ENCODE data around the gene DCK. TPM values are rescaled to one million over a fixed set of nuclear protein-coding genes. Genes with fewer than 3 reads are reported as not detected.
A peak's percentile ranks its signal among the peaks of the same experiment; 100 is the strongest.

The DCK gene
- 16.6 TPM for total RNA-seq
- long read RNA-seq, transcript DCK-201 (7 exons, 2,716 nt), result major isoform, 77 of 84 reads
- long read RNA-seq, partial matches to known transcripts, result 1 of 84 reads
- long read RNA-seq, other reads (novel, unspliced or antisense), result 3 of 84 reads

GRCh38 chr4:70993181-70994068 lies at the start of gene DCK:
DCK (plus strand) TSS chr4:70993649; CDS start chr4:70993836, 187 bp downstream.
- peaks cover 7% of the 10 kb centered on the region for H3K36me3 ChIP-seq
- peak within 1 kb of the TSS; percentile 62 for H3K4me3 ChIP-seq
- no peak for TF ChIP-seq CTCF (IDR thresholded peaks at IDR 0.05)
- peaks cover 14% of the 10 kb centered on the region for H3K4me1 ChIP-seq
- peak; percentile 97 for DNase-seq
- ATAC-seq, result peak; percentile 99
- intact Hi-C loops (cut with DNase I), result no loop called here
- no peaks in the 10 kb centered on the region for H3K9me3 ChIP-seq
- no peaks in the 10 kb centered on the region for H3K27me3 ChIP-seq
- peak within 1 kb of the TSS; percentile 79 for H3K27ac ChIP-seq

GRCh38 chr4:70945046-70945445 lies 48.4 kb upstream of the DCK start:
- DNase-seq, result no peak
- ATAC-seq, result peak; percentile 79
- peaks cover 14% of the 10 kb centered on the region for H3K4me1 ChIP-seq
- intact Hi-C loops (cut with DNase I), result no loop called here
- no peak overlapping the region for H3K4me3 ChIP-seq
- H3K36me3 ChIP-seq, result no peaks in the 10 kb centered on the region
- no peak for TF ChIP-seq CTCF (IDR thresholded peaks at IDR 0.05)
- H3K27ac ChIP-seq, result peak overlapping the region; percentile 24
- no peaks in the 10 kb centered on the region for H3K27me3 ChIP-seq
- no peaks in the 10 kb centered on the region for H3K9me3 ChIP-seq

- ATAC-seq, result no peak
- DNase-seq, result no peak
- H3K27ac ChIP-seq, result peak overlapping the region; percentile 24
- H3K27me3 ChIP-seq, result no peaks in the 10 kb centered on the region
- TF ChIP-seq CTCF (IDR thresholded peaks at IDR 0.05), result no peak
- H3K36me3 ChIP-seq, result no peaks in the 10 kb centered on the region
- intact Hi-C loops (cut with DNase I), result no loop called here
- H3K4me3 ChIP-seq, result no peak overlapping the region
- H3K4me1 ChIP-seq, result peaks cover 14% of the 10 kb centered on the region
- no peaks in the 10 kb centered on the region for H3K9me3 ChIP-seq
Observed at GRCh38 chr4:70945452-70946055, 47.9 kb upstream of the DCK start.

- ATAC-seq (peak; percentile 48), DNase-seq (no peak)
- Histone ChIP-seq H3K36me3 (no peaks in the 10 kb centered on the region), H3K27me3 (no peaks in the 10 kb centered on the region), H3K27ac (no peak overlapping the region), H3K4me1 (peaks cover 14% of the 10 kb centered on the region), H3K9me3 (no peaks in the 10 kb centered on the region), H3K4me3 (no peak overlapping the region)
- intact Hi-C loops (cut with DNase I), result no loop called here
- no peak for TF ChIP-seq CTCF (IDR thresholded peaks at IDR 0.05)
Observed at GRCh38 chr4:70946939-70947338, 46.5 kb upstream of the DCK start.

GRCh38 chr4:70948665-70949260 lies 44.7 kb upstream of the DCK start:
- TF ChIP-seq CTCF (IDR thresholded peaks at IDR 0.05), result no peak
- no peak overlapping the region for H3K27ac ChIP-seq
- DNase-seq (no peak), ATAC-seq (peak; percentile 42)
- H3K4me1 ChIP-seq, result peaks cover 14% of the 10 kb centered on the region
- no peaks in the 10 kb centered on the region for H3K36me3 ChIP-seq
- intact Hi-C loops (cut with DNase I), result no loop called here
- no peaks in the 10 kb centered on the region for H3K27me3 ChIP-seq
- no peak overlapping the region for H3K4me3 ChIP-seq
- H3K9me3 ChIP-seq, result no peaks in the 10 kb centered on the region

Measured in upper lobe of right lung (tissue), 1 donor.